Stomach (tissue), 9 donors: ENCODE data around the gene ZNF660. TPM values are rescaled to one million over a fixed set of nuclear protein-coding genes. Genes with fewer than 3 reads are reported as not detected.

Source experiments
- DNase-seq, 2 donors: peaks; one replicate each; pipeline versions ENCODE4 v3.0.0 to v3.0.0-alpha.2; 2013 to 2019
- H3K27ac ChIP-seq, 5 donors: fragments of 200-600 bp in 4 of 5; sonication (generic) in 4 of 5; one replicate each; pipeline ENCODE4 v1.5.1; 2013 to 2019; ENCODE audit warnings: mild to moderate bottlenecking in 1 of 5, moderate library complexity in 1 of 5
- H3K27me3 ChIP-seq, 3 donors: fragments of 200-600 bp; sonication (generic); one replicate each; pipeline ENCODE4 v1.5.1; 2017 to 2019; ENCODE audit warnings: mixed run types in 1 of 3
- H3K36me3 ChIP-seq, 4 donors: fragments of 200-600 bp; sonication (generic); 1 replicate in 3 of 4; 2 replicates in 1 of 4; pipeline ENCODE4 v1.5.1; 2016 to 2019
- H3K4me1 ChIP-seq, 4 donors: fragments of 200-600 bp; sonication (generic); one replicate each; pipeline ENCODE4 v1.5.1; 2016 to 2019
- H3K4me3 ChIP-seq, 4 donors: fragments of 200-600 bp; sonication (generic) in 3 of 4; one replicate each; pipeline ENCODE4 v1.5.1; 2016 to 2019; ENCODE audit warnings: mild to moderate bottlenecking in 1 of 4
- H3K9me3 ChIP-seq, 4 donors: fragments of 200-600 bp; sonication (generic); one replicate each; pipeline ENCODE4 v1.5.1; 2016 to 2019
- CTCF ChIP-seq, 7 experiments: fragments of 450-650 bp in 4 of 7; fragments of 200-600 bp in 3 of 7; sonication (generic) in 3 of 7; IDR thresholded peaks; one replicate each; pipeline ENCODE4 v1.5.1; 2016 to 2019; ENCODE audit warnings: antibody characterized with exemption in 7 of 7, control low read depth in 2 of 7, mild to moderate bottlenecking in 1 of 7
- EP300 ChIP-seq: sonication (generic); formaldehyde crosslinking; IDR thresholded peaks from one replicate; pipeline ENCODE4 v1.6.1; 2017; ENCODE audit warnings: antibody characterized with exemption
- POLR2A ChIP-seq, 4 donors: fragments of 450-650 bp; IDR thresholded peaks; one replicate each; pipeline ENCODE4 v1.6.1; 2016; ENCODE audit warnings: antibody characterized with exemption in 4 of 4, control low read depth in 2 of 4, mild to moderate bottlenecking in 1 of 4, moderate library complexity in 1 of 4
- POLR2AphosphoS5 ChIP-seq, 3 donors: sonication (generic); formaldehyde crosslinking; IDR thresholded peaks; one replicate each; pipeline ENCODE4 v1.6.1; 2016; ENCODE audit warnings: antibody characterized with exemption in 3 of 3
- WGBS, 5 donors: extraction: QIAGEN DNeasy Blood & Tissue Kit in 3 of 5; methylation state at CpG; one replicate each; pipeline versions ENCODE4 v1.1.5 to v1.1.7; 2013 to 2018; 5-methylcytosine and 5-hydroxymethylcytosine counted together
- intact Hi-C: fragments of 100-400 bp; cut with DNase I; formaldehyde crosslinking; loops from one replicate; pipeline ENCODE4 v1.15.1; 2023; ENCODE audit warnings: low total_unique reads
- polyA plus RNA-seq, 3 donors: library from polyadenylated mRNA; stranded (reverse); fragments of 200-250 nt; gene quantifications; one replicate each; pipeline ENCODE4 v1.2.3, GENCODE V29; 2013
- total RNA-seq, 5 donors: library from RNA; depleted of rRNA; stranded (reverse); fragments of >200 nt; gene quantifications; one replicate each; pipeline versions ENCODE4 v1.1.0 to v1.2.3, GENCODE V29; 2014 to 2016
- donor health status: healthy with polysubstance abuse.
- donor health status: Bipolar disorder and iron deficiency.
- donor health status: healthy.

Gene ZNF660
- total and polyA plus RNA-seq, 8 donors, result 0.44 to 12.5 (median 0.72) TPM; not detected in 1

GRCh38 chr3:44647771-44648170 lies 63.0 kb downstream of the ZNF660 start:
- intact Hi-C loops, result no loop called here
- Histone ChIP-seq H3K27ac (no peak overlapping the region), H3K4me3 (no peak overlapping the region), H3K36me3 (peaks cover 5 to 40% (median 30%) of the 10 kb centered on the region in 4 donors), H3K4me1 (peaks cover 0 to 19% (median 13%) of the 10 kb centered on the region in 4 donors), H3K9me3 (peaks cover 11 to 30% (median 20%) of the 10 kb centered on the region in 4 donors), H3K27me3 (no peaks in the 10 kb centered on the region)
- 76 to 91% (median 85%) methylated on average over 1 of the region's 1 CpG for WGBS, 5 donors
- TF ChIP-seq POLR2A (IDR thresholded peaks at IDR 0.05) (no peak), POLR2AphosphoS5 (IDR thresholded peaks at IDR 0.05) (no peak), EP300 (no peak), CTCF (IDR thresholded peaks at IDR 0.05) (no peak)
- DNase-seq, result no peak

GRCh38 chr3:44648564-44649229 lies 63.9 kb downstream of the ZNF660 start, which contains the start of gene ZNF35:
ZNF35 (plus strand) TSS chr3:44648732; CDS start chr3:44651068, 2,336 bp downstream.
- 1 to 3% (median 2%) methylated on average over 32 to 37 of the region's 37 CpGs for WGBS, 5 donors
- intact Hi-C loops, result no loop called here
- peak; percentile 75 to 93 for DNase-seq
- Histone ChIP-seq H3K27ac (peak within 1 kb of the TSS; percentile 33 to 83 (median 68)), H3K27me3 (no peaks in the 10 kb centered on the region), H3K4me1 (peaks cover 0 to 19% (median 13%) of the 10 kb centered on the region in 4 donors), H3K4me3 (peak within 1 kb of the TSS; percentile 84 to 94 (median 92)), H3K36me3 (peaks cover 10 to 40% (median 31%) of the 10 kb centered on the region in 4 donors), H3K9me3 (peaks cover 3 to 21% (median 12%) of the 10 kb centered on the region in 4 donors)
- TF ChIP-seq POLR2A (IDR thresholded peaks at IDR 0.05) (no peak), POLR2AphosphoS5 (IDR thresholded peaks at IDR 0.05) (peak in 2 of 3 donors; percentile 23 to 61)

Other genes starting within 250 kb of the ZNF660 start
- 10 to 100 TPM; 10.7 to 42.6 (median 13.3) TPM for gene TCAIM, start 246.2 kb upstream of the ZNF660 start, total RNA-seq
- 10 to 100 TPM in 2 of 3 donors, 1 to 10 TPM in 1; 9.8 to 23.4 (median 12.6) TPM for gene TCAIM, start 246.2 kb upstream of the ZNF660 start, polyA plus RNA-seq
- gene ZNF445, start 107.3 kb upstream of the ZNF660 start, total RNA-seq, result 10 to 100 TPM in 1 of 5 donors, 1 to 10 TPM in 4; 4.6 to 17.1 (median 8.0) TPM
- 1 to 10 TPM; 1.6 to 3.5 (median 1.8) TPM for gene ZNF445, start 107.3 kb upstream of the ZNF660 start, polyA plus RNA-seq
- gene ZKSCAN7, start 29.8 kb upstream of the ZNF660 start, total RNA-seq, result 1 to 10 TPM in 4 of 5 donors, not detected in 1; 1.3 to 6.2 (median 3.9) TPM
- gene ZKSCAN7, start 29.8 kb upstream of the ZNF660 start, polyA plus RNA-seq, result 1 to 10 TPM in 1 of 3 donors, under 1 TPM in 2; 0.46 to 1.5 (median 0.81) TPM
- 10 to 100 TPM in 3 of 5 donors, 1 to 10 TPM in 2; 5.8 to 24.6 (median 15.4) TPM for gene ZNF197, start 40.1 kb downstream of the ZNF660 start, total RNA-seq
- gene ZNF197, start 40.1 kb downstream of the ZNF660 start, polyA plus RNA-seq, result 1 to 10 TPM; 5.2 to 8.1 (median 7.2) TPM
- gene ZNF35, start 63.8 kb downstream of the ZNF660 start, total RNA-seq, result 10 to 100 TPM in 2 of 5 donors, 1 to 10 TPM in 3; 2.3 to 23.7 (median 4.3) TPM
- 1 to 10 TPM; 2.1 to 5.0 (median 4.4) TPM for gene ZNF35, start 63.8 kb downstream of the ZNF660 start, polyA plus RNA-seq
- 1 to 10 TPM in 3 of 5 donors, under 1 TPM in 2; 0.29 to 7.7 (median 1.3) TPM for gene ZNF502, start 127.7 kb downstream of the ZNF660 start, total RNA-seq
- 1 to 10 TPM; 1.9 to 2.5 (median 2.4) TPM for gene ZNF502, start 127.7 kb downstream of the ZNF660 start, polyA plus RNA-seq
- gene ZNF501, start 144.7 kb downstream of the ZNF660 start, total RNA-seq, result 1 to 10 TPM in 3 of 5 donors, not detected in 2; 2.8 to 7.2 (median 3.5) TPM
- 1 to 10 TPM in 2 of 3 donors, under 1 TPM in 1; 0.95 to 2.6 (median 1.2) TPM for gene ZNF501, start 144.7 kb downstream of the ZNF660 start, polyA plus RNA-seq
- 10 to 100 TPM in 3 of 5 donors, 1 to 10 TPM in 2; 7.5 to 31.0 (median 15.6) TPM for gene KIAA1143, start 176.7 kb downstream of the ZNF660 start, total RNA-seq
- 10 to 100 TPM in 2 of 3 donors, 1 to 10 TPM in 1; 7.9 to 13.0 (median 10.1) TPM for gene KIAA1143, start 176.7 kb downstream of the ZNF660 start, polyA plus RNA-seq
- gene KIF15, start 176.8 kb downstream of the ZNF660 start, total RNA-seq, result 1 to 10 TPM in 4 of 5 donors, under 1 TPM in 1; 0.45 to 9.3 (median 2.3) TPM
- 1 to 10 TPM; 1.2 to 3.1 (median 2.7) TPM for gene KIF15, start 176.8 kb downstream of the ZNF660 start, polyA plus RNA-seq